H1 (cell line): ENCODE measurements around the gene TIMM10B. TPM values are rescaled to one million over a fixed set of nuclear protein-coding genes. Genes with fewer than 3 reads are reported as not detected.

Experiments
- CTCF ChIA-PET: fragments of 300-600 bp; sonication (Branson Sonifier 250); formaldehyde crosslinking; loops from one replicate; lab custom pipeline; 2021; ENCODE audit not compliant: partially characterized antibody; lab: Charles Lee
- POLR2A ChIA-PET: fragments of 300-600 bp; sonication (Branson Sonifier 250); formaldehyde crosslinking; loops from one replicate; lab custom pipeline; 2021; ENCODE audit warnings: inconsistent platforms; ENCODE audit not compliant: partially characterized antibody; lab: Charles Lee
- DNase-seq, 2 experiments: peaks; one replicate each; pipeline versions ENCODE4 v3.0.0 to v3.0.0-alpha.2; 2010 to 2022; ENCODE audit warnings: low spot score in 2 of 2, low read depth in 1 of 2, mixed read lengths in 1 of 2
- FAIRE-seq: peaks from 2 replicates; lab custom pipeline; 2011; peaks lifted over from hg19 to GRCh38; lab: Jason Lieb, UNC
- H2AFZ ChIP-seq: 2 replicates; pipeline ENCODE4 v1.8.1; 2012; ENCODE audit warnings: low read length, inconsistent platforms
- H2AK5ac ChIP-seq: 2 replicates; pipeline ENCODE4 v1.6.1; 2013; ENCODE audit warnings: low read depth, low read length
- H2BK120ac ChIP-seq: replicated peaks from 2 replicates; pipeline ENCODE3; 2013; ENCODE audit warnings: low read depth, low read length, inconsistent platforms
- H2BK12ac ChIP-seq: 2 replicates; pipeline ENCODE4 v1.6.1; 2013; ENCODE audit warnings: low read depth, low read length
- H2BK15ac ChIP-seq: 2 replicates; pipeline ENCODE4 v1.6.1; 2013; ENCODE audit warnings: low read length
- H2BK20ac ChIP-seq: 2 replicates; pipeline ENCODE4 v1.6.1; 2013; ENCODE audit warnings: low read length
- H2BK5ac ChIP-seq: 2 replicates; pipeline ENCODE4 v1.6.1; 2013; ENCODE audit warnings: low read depth, low read length
- H3K14ac ChIP-seq: 2 replicates; pipeline ENCODE4 v1.6.1; 2013; ENCODE audit warnings: inconsistent platforms; ENCODE audit not compliant: insufficient read length
- H3K18ac ChIP-seq: 2 replicates; pipeline ENCODE4 v1.6.1; 2013; ENCODE audit warnings: low read length; ENCODE audit errors: extremely low read depth
- H3K23ac ChIP-seq: 2 replicates; pipeline ENCODE4 v1.6.1; 2013; ENCODE audit warnings: inconsistent platforms; ENCODE audit not compliant: insufficient read length
- H3K23me2 ChIP-seq: 2 replicates; pipeline ENCODE4 v1.6.1; 2013; ENCODE audit warnings: low read depth, low read length
- H3K27ac ChIP-seq: 2 replicates; pipeline ENCODE4 v1.6.1; 2011; ENCODE audit warnings: low read depth, low read length, inconsistent platforms
- H3K27me3 ChIP-seq, 4 experiments: replicated peaks in 1 of 4; 1 replicate in 1 of 4; 2 replicates in 3 of 4; pipeline versions ENCODE4 v1.6.1 to v1.8.1; 2011 to 2013; ENCODE audit warnings: low read length in 3 of 4, mild to moderate bottlenecking in 3 of 4, inconsistent platforms in 2 of 4, mixed read lengths in 2 of 4, moderate library complexity in 1 of 4; ENCODE audit not compliant: control insufficient read depth in 3 of 4, insufficient read depth in 3 of 4; ENCODE audit errors: extremely low read depth in 1 of 4
- H3K36me3 ChIP-seq, 4 experiments: 2 replicates each; pipeline versions ENCODE4 v1.6.1 to v1.8.1; 2011 to 2013; ENCODE audit warnings: mild to moderate bottlenecking in 4 of 4, low read length in 3 of 4, moderate library complexity in 2 of 4, control low read depth in 1 of 4, inconsistent platforms in 1 of 4; ENCODE audit not compliant: insufficient read depth in 4 of 4, control insufficient read depth in 2 of 4
- H3K4ac ChIP-seq: replicated peaks from 2 replicates; pipeline ENCODE3; 2013; ENCODE audit warnings: low read length, low read depth, mixed read lengths, inconsistent platforms; ENCODE audit not compliant: insufficient read length
- H3K4me1 ChIP-seq, 4 experiments: replicated peaks in 1 of 4; 1 replicate in 1 of 4; 2 replicates in 3 of 4; pipeline versions ENCODE4 v1.6.1 to v1.8.1; 2011 to 2013; ENCODE audit warnings: low read length in 3 of 4, inconsistent platforms in 2 of 4, mixed read lengths in 1 of 4; ENCODE audit not compliant: insufficient read depth in 4 of 4, control insufficient read depth in 3 of 4
- H3K4me2 ChIP-seq, 2 experiments: 2 replicates each; pipeline versions ENCODE4 v1.6.1 to v1.8.1; 2011 to 2013; ENCODE audit warnings: low read depth in 2 of 2, low read length in 2 of 2, control low read depth in 1 of 2, inconsistent platforms in 1 of 2, mild to moderate bottlenecking in 1 of 2; ENCODE audit not compliant: insufficient read depth in 1 of 2
- H3K4me3 ChIP-seq, 4 experiments: fragments of 200-600, 300-600 bp in 1 of 4; sonication (generic), shearing (Covaris generic), sonication (Bioruptor Twin) in 1 of 4; 2 replicates each; pipeline versions ENCODE4 v1.5.1 to v1.8.1; 2011 to 2016; ENCODE audit warnings: low read length in 4 of 4, low read depth in 3 of 4, control low read depth in 2 of 4, inconsistent platforms in 2 of 4, mild to moderate bottlenecking in 2 of 4, mixed read lengths in 1 of 4, moderate library complexity in 1 of 4; ENCODE audit not compliant: insufficient read depth in 2 of 4; ENCODE audit errors: extremely low read depth in 1 of 4
- H3K56ac ChIP-seq: replicated peaks from 2 replicates; pipeline ENCODE3; 2013; ENCODE audit warnings: low read depth, mild to moderate bottlenecking, mixed read lengths, low read length, inconsistent platforms; ENCODE audit not compliant: insufficient read length
- H3K79me1 ChIP-seq: 2 replicates; pipeline ENCODE4 v1.6.1; 2013; ENCODE audit warnings: low read depth, low read length, control low read depth
- H3K79me2 ChIP-seq, 2 experiments: 2 replicates each; pipeline versions ENCODE4 v1.6.1 to v1.8.1; 2012 to 2013; ENCODE audit warnings: low read length in 2 of 2, mild to moderate bottlenecking in 2 of 2, inconsistent platforms in 1 of 2; ENCODE audit not compliant: insufficient read depth in 2 of 2, control insufficient read depth in 1 of 2
- H3K9ac ChIP-seq, 4 experiments: replicated peaks in 1 of 4; 1 replicate in 1 of 4; 2 replicates in 3 of 4; pipeline versions ENCODE4 v1.6.1 to v1.8.1; 2011 to 2013; ENCODE audit warnings: low read depth in 3 of 4, low read length in 3 of 4, control low read depth in 2 of 4, mild to moderate bottlenecking in 2 of 4, moderate library complexity in 2 of 4, inconsistent platforms in 1 of 4; ENCODE audit errors: extremely low read depth in 1 of 4
- H3K9me3 ChIP-seq, 2 experiments: 2 replicates each; pipeline versions ENCODE4 v1.6.1 to v1.8.1; 2012 to 2013; ENCODE audit warnings: mild to moderate bottlenecking in 2 of 2, moderate library complexity in 2 of 2, control low read depth in 1 of 2, inconsistent platforms in 1 of 2, low read depth in 1 of 2, low read length in 1 of 2, mixed read lengths in 1 of 2; ENCODE audit not compliant: insufficient read depth in 2 of 2
- H4K20me1 ChIP-seq, 2 experiments: replicated peaks in 1 of 2; 2 replicates each; pipeline versions ENCODE3 to v1.8.1; 2011 to 2013; ENCODE audit warnings: inconsistent platforms in 2 of 2, low read length in 2 of 2, mild to moderate bottlenecking in 1 of 2; ENCODE audit not compliant: insufficient read depth in 2 of 2, control insufficient read depth in 1 of 2
- H4K5ac ChIP-seq: 2 replicates; pipeline ENCODE4 v1.6.1; 2013; ENCODE audit warnings: low read length, low read depth, mixed read lengths, inconsistent platforms; ENCODE audit not compliant: insufficient read length
- H4K8ac ChIP-seq: 2 replicates; pipeline ENCODE4 v1.8.0; 2013; ENCODE audit warnings: mild to moderate bottlenecking, moderate library complexity, low read length, inconsistent platforms; ENCODE audit not compliant: insufficient read depth; ENCODE audit errors: extremely low read depth
- H4K91ac ChIP-seq: replicated peaks from 2 replicates; pipeline ENCODE3; 2013; ENCODE audit warnings: low read length, mixed read lengths, inconsistent platforms; ENCODE audit not compliant: insufficient read length
- BCL11A ChIP-seq, 2 experiments: IDR thresholded peaks; one replicate each; pipeline ENCODE4 v1.6.1; 2011; ENCODE audit warnings: low read depth in 2 of 2, low read length in 2 of 2, mild to moderate bottlenecking in 2 of 2
- CTBP2 ChIP-seq: IDR thresholded peaks from 2 replicates; pipeline ENCODE4 v1.7.0; 2011; ENCODE audit warnings: borderline replicate concordance, mild to moderate bottlenecking, moderate library complexity, mixed read lengths, low read length; ENCODE audit not compliant: insufficient read depth, insufficient read length
- RAD21 ChIP-seq, 2 experiments: IDR thresholded peaks in 1 of 2; conservative IDR thresholded peaks in 1 of 2; 2 replicates each; pipeline ENCODE4 v1.6.1; 2011; ENCODE audit warnings: low read depth in 2 of 2, low read length in 2 of 2, improper control_type of control experiment in 1 of 2, inconsistent platforms in 1 of 2, mild to moderate bottlenecking in 1 of 2, moderate library complexity in 1 of 2
- ZNF274 ChIP-seq: IDR thresholded peaks from 2 replicates; pipeline ENCODE4 v1.7.0; 2012; ENCODE audit warnings: low read length, borderline replicate concordance; ENCODE audit errors: extremely low read depth
- WGBS, 2 experiments: shearing (Covaris generic) in 1 of 2; methylation state at CpG; one replicate each; pipeline versions ENCODE4 v1.1.6 to v1.1.7; 2013 to 2015; ENCODE audit warnings: low lambda C conversion rate in 2 of 2, mixed read lengths in 2 of 2, inconsistent platforms in 1 of 2, low coverage in 1 of 2, missing lambda C conversion rate in 1 of 2; ENCODE audit not compliant: insufficient replicate concordance in 2 of 2, insufficient coverage in 1 of 2, insufficient read length in 1 of 2; ENCODE audit errors: extremely low coverage in 1 of 2, missing lambda C conversion rate in 1 of 2; 5-methylcytosine and 5-hydroxymethylcytosine counted together
- polyA plus RNA-seq, 7 experiments: library from polyadenylated mRNA; depleted of rRNA in 3 of 7; stranded (reverse) in 5 of 7; unstranded in 2 of 7; fragments of >200 nt in 5 of 7; fragments of 200-250 nt in 2 of 7; gene quantifications; 1 replicate in 5 of 7; 2 replicates in 1 of 7; 4 replicates in 1 of 7; pipeline versions ENCODE4 v1.2.1 to v1.2.3, GENCODE V29; 2011 to 2013; ENCODE audit warnings: missing spikeins in 2 of 7, mixed read lengths in 2 of 7
- total RNA-seq: library from RNA; stranded (reverse); fragmentation: NEBNext Ultra II Directional; extraction: Animal tissue kit (Norgen Biotek cat#: 25700); gene quantifications from 2 replicates; pipeline ENCODE4 v1.2.1, GENCODE V29; 2021

The TIMM10B gene
- total and polyA plus RNA-seq, 2 of the 8 experiments (the other 6 are each of a cell fraction or from before 2014, with no cell fraction given) = 38.2 to 47.8 TPM

GRCh38 chr11:6488821-6489220 lies 7.5 kb downstream of the TIMM10B start:
- Histone ChIP-seq H2BK12ac (no peak overlapping the region), H4K8ac (no peak overlapping the region), H3K9ac (no peak overlapping the region), H3K4ac (no peak overlapping the region), H3K9me3 (no peaks in the 10 kb centered on the region), H3K4me1 (no peaks in the 10 kb centered on the region), H3K18ac (no peak overlapping the region), H3K27me3 (no peaks in the 10 kb centered on the region), H2BK15ac (no peak overlapping the region), H3K56ac (no peak overlapping the region), H4K20me1 (peaks cover 0 to 7% of the 10 kb centered on the region in 2 experiments), H2BK5ac (no peak overlapping the region), H3K4me3 (no peak overlapping the region), H2BK120ac (no peak overlapping the region), H3K79me2 (no peaks in the 10 kb centered on the region), H4K91ac (no peak overlapping the region), H3K79me1 (no peaks in the 10 kb centered on the region), H3K4me2 (no peak overlapping the region), H3K23ac (no peak overlapping the region), H3K27ac (no peak overlapping the region), H2AK5ac (no peak overlapping the region), H3K14ac (no peak overlapping the region), H2BK20ac (no peak overlapping the region), H3K23me2 (no peaks in the 10 kb centered on the region), H3K36me3 (peaks cover 4 to 33% (median 19%) of the 10 kb centered on the region in 4 experiments; a peak in 7 of 8 replicates), H2AFZ (no peak overlapping the region), H4K5ac (no peak overlapping the region)
- DNase-seq (no peak), FAIRE-seq (no peak)
- 96% methylated on average over 3 of the region's 3 CpGs; no CpG with 5 or more reads in 1 of the 2 experiments for WGBS, 2 experiments
- TF ChIP-seq BCL11A (IDR thresholded peaks at IDR 0.05; ENCODE audit: low read depth in 2 of 2, low read length in 2 of 2) (no peak), CTBP2 (no peak), RAD21 (IDR thresholded peaks at IDR 0.05 in 1 of 2, conservative IDR thresholded peaks at IDR 0.05 in 1 of 2; ENCODE audit: low read depth in 2 of 2, low read length in 2 of 2) (no peak), ZNF274 (no peak)
- ChIA-PET CTCF (interaction anchor here (0.8 to 2.3 kb wide), 5 partner anchors 8 to 45 kb away, joined by 3 to 6 read pairs (median 5); partner anchors contain the start of gene DNHD1), POLR2A (interaction anchor here (1.1 to 2.8 kb wide), 6 partner anchors 10 to 169 kb away, joined by 3 to 8 read pairs (median 4); partner anchors contain the start of gene CAVIN3)
